Inflammatory macrophage (primary cell): ENCODE measurements around the gene RAPH1.

Experiments
- DNase-seq, 2 donors: peaks; one replicate each; pipeline ENCODE4 v3.0.0-alpha.2; 2020 to 2022

RAPH1 gene

DNA sequence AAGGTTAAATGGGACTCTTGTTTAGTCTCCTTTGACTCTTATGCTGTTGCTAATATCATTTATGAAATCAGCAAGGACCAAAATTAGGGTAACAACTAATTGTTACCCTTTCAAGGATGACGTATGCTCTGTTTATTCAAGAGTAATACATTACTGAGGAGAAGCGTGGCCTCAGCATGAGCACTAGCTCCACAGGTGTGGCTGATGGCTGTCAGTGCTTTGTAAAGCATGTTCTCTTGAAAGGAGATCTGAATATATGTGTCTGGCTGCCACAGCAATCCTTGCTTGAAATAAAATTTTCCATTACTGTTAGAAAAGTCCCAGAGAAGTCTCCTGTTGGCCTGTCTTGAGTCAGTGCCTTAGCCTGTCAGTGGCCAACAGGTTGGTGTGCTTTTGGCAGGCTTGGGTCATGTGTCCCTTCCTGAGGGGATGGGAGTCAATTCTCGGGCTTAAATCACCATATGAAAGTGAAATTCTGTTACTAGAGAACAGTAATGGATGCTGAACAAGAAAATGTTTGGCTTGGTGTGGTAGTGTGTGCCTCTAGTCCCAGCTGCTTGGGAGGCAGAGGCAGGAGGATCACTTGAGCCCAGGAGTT lies 174.2 kb downstream of the RAPH1 start:
- DNase-seq, result no peak

DNA sequence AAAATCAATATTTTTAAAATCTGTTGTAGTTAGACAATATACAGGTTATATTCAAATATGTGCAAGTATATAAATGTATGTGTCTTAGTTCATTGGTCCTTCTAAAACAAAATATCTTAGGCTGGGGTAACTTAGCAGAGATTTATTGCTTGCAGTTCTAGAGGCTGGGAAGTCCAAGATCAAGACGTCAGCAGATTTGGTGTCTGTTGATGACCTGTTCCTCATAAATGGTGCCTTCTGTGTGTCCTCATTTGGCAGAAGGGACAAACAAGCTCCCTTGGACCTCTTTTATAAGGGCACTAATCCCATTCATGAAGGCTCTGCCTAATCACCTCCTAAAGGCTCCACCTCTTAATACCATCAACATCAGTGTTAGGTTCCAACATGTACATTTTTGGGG lies 175.7 kb downstream of the RAPH1 start:
- no peak for DNase-seq

DNA sequence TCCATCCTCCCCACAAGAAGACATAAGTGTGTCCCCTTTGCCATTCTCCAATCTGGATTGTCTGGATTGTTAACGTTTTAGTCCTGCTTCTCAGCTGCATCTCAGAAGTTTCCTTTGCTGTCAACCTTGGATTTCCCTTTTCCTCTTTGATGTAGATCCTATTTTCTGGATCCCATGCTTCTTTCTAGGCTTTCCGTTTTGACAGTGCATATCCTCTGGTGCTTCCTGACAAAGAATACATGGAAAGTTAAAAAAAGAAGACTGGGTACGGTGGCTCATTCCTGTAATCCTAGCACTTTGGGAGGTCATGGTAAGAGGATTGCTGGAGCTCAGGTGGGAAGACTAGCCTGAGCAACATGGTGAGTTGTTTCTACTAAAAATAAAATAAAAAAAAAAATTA lies 180.1 kb downstream of the RAPH1 start:
- no peak for DNase-seq

DNA sequence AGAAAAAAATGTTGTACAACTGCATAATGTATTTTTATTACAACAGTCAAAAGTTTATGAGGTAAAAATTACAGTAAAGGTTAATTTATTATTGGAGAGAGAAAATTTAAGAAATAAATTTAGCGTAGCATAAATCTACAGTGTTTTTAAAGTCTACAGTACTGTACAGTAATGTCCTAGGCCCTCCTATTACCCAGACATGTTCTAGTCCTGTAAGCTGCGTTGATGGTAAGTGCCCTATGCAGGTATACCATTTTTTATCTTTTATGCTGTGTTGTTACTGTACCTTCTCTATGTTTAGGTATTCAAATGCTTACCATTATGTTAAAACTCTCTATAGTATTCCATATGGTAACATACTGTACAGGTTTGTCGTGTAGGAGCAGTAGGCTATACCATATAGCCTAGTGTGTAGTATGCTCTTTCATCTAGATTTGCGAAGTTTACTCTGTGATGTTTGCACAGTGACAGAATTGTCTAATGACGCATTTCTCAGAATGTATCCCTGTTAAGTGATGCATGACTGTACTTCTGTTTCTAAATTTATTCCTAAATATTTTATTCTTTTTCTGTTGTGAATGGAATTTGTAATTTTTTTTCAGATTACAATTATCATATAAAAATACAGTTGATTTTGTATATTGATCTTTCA lies 182.4 kb downstream of the RAPH1 start:
- no peak for DNase-seq

DNA sequence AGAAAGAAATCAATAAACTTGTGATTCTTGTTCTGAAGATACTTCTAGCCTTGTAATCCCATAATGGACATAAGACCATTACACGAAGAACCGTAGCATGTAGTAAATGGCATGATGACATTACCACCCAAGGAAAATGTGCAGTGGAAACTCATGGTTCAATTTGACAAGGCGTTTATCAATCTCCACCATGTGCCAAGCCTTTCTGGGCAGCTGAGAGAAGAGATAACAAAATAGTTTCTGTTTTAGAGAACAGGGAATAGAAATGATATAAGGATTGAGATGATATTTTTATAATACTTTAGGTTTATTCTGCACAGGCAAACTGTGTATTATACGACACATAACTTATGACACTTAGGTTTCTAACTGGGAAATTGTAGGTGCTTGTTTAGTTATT lies 187.7 kb downstream of the RAPH1 start:
- DNase-seq, result no peak

DNA sequence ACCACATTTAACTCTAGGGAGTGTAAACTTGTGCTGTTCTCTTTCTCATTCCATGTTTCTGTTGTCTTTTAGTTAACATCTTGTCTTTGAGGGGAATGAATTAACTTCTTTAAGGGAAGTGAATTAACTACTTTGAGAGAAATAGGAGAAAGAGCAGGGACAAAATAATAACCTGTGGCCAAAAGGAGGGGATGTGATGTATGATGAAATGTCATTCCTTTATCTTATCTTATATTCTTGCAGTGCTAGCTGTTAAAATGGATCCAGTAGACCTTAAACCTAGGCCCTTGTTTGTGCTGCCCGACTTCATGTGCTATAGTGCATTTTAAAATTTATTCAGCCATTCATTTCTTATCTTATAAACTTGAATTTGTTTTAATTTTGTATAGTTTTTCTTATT lies 188.5 kb downstream of the RAPH1 start:
- no peak for DNase-seq

DNA sequence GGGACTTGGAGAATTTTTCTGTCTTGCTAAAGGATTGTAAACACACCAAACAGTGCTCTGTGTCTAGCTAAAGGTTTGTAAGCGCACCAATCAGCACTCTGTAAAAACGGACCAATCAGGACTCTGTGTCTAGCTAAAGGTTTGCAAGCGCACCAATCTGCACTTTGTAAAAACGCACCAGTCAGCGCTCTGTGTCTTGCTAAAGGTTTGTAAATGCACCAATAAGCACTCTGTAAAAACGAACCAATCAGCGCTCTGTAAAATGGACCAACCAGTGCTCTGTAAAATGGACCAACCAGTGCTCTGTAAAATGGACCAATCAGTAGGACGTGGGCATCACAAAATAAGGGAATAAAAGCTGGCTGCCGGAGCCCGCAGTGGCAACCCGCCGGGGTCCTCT lies 190.4 kb downstream of the RAPH1 start:
- DNase-seq, result no peak
